Liver (tissue), 3 donors: ENCODE measurements around the gene RAB13.

Experiments used
- RXRA ChIP-seq, 2 donors: IDR thresholded peaks; 2 replicates each; pipeline ENCODE4 v1.6.1; 2017 to 2018; ENCODE audit warnings: antibody characterized with exemption in 2 of 2, mild to moderate bottlenecking in 1 of 2
- TAF1 ChIP-seq: conservative IDR thresholded peaks from 2 replicates; pipeline ENCODE4 v1.6.1; 2016; ENCODE audit warnings: antibody characterized with exemption, mild to moderate bottlenecking
- TF ChIP-seq, protein P1 (sequence below): fragments of 150-350 bp; IDR thresholded peaks from 2 replicates; pipeline ENCODE4 v1.5.1; 2017; ENCODE audit warnings: improper control_type of control experiment, low read depth, low read length; ENCODE audit not compliant: missing input control
- TF ChIP-seq, protein P2 (sequence below): IDR thresholded peaks from 2 replicates; pipeline ENCODE4 v1.6.1; 2016; ENCODE audit warnings: antibody characterized with exemption
- donor health status: healthy.
- donor health status: healthy.

DNA sequence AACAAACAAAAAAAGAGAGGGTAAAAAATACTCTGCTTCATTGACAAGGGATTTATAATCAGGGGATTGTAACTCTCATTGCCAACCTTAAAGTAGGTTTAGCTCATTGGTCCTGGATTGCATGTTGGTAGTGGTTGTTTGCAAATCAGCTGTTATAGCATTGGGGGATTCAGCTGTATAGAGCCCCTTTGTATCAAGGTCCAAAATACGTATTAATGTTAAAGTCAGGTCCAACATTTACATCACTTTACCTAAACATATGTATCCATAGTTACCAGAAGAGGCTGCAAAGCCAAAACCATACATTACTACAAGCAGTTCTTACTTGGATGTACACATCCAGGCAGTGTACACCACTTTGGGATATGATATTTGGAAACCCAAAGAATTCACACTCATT lies 33.8 kb upstream of the RAB13 start:
- TF ChIP-seq RXRA (IDR thresholded peaks at IDR 0.05): no peak
- no peak for TF ChIP-seq TAF1
- TF ChIP-seq, protein P1, sequence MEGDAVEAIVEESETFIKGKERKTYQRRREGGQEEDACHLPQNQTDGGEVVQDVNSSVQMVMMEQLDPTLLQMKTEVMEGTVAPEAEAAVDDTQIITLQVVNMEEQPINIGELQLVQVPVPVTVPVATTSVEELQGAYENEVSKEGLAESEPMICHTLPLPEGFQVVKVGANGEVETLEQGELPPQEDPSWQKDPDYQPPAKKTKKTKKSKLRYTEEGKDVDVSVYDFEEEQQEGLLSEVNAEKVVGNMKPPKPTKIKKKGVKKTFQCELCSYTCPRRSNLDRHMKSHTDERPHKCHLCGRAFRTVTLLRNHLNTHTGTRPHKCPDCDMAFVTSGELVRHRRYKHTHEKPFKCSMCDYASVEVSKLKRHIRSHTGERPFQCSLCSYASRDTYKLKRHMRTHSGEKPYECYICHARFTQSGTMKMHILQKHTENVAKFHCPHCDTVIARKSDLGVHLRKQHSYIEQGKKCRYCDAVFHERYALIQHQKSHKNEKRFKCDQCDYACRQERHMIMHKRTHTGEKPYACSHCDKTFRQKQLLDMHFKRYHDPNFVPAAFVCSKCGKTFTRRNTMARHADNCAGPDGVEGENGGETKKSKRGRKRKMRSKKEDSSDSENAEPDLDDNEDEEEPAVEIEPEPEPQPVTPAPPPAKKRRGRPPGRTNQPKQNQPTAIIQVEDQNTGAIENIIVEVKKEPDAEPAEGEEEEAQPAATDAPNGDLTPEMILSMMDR: no peak
- TF ChIP-seq, protein P2, sequence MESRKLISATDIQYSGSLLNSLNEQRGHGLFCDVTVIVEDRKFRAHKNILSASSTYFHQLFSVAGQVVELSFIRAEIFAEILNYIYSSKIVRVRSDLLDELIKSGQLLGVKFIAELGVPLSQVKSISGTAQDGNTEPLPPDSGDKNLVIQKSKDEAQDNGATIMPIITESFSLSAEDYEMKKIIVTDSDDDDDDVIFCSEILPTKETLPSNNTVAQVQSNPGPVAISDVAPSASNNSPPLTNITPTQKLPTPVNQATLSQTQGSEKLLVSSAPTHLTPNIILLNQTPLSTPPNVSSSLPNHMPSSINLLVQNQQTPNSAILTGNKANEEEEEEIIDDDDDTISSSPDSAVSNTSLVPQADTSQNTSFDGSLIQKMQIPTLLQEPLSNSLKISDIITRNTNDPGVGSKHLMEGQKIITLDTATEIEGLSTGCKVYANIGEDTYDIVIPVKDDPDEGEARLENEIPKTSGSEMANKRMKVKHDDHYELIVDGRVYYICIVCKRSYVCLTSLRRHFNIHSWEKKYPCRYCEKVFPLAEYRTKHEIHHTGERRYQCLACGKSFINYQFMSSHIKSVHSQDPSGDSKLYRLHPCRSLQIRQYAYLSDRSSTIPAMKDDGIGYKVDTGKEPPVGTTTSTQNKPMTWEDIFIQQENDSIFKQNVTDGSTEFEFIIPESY: no peak
